GM18511 (cell line): ENCODE data around the gene CDON.
"Not testable (repeated sequence)": the region's sequence is repeated elsewhere in the genome, so short reads cannot be mapped to it uniquely, and the experiment has no call there.

Experiments used
- ATAC-seq: cut with Tn5 transposase; IDR thresholded peaks from one replicate; pipeline ENCODE4 v1.9.1; 2021; ENCODE audit warnings: mild to moderate bottlenecking, moderate library complexity; ENCODE audit not compliant: unreplicated experiment

The CDON gene

DNA sequence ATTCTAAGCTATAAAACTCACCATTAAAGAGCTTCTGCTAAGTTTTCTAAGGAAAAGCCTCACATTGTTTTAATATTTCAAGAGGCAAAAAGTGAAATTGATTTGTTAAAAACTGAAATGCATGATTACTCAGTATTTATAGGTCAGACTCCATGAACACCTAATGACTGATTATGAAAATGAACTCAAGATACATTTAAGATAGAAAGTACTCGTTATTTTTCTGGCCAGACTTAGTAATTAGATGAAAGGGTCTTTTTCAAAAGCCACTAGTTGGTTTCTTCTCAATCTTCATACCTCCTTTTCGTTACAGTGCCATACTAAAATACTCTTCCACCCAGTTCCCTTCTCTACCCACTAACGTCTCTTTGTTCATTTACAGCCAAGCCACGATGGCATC lies 60.5 kb downstream of the CDON start:
- ATAC-seq = no peak

DNA sequence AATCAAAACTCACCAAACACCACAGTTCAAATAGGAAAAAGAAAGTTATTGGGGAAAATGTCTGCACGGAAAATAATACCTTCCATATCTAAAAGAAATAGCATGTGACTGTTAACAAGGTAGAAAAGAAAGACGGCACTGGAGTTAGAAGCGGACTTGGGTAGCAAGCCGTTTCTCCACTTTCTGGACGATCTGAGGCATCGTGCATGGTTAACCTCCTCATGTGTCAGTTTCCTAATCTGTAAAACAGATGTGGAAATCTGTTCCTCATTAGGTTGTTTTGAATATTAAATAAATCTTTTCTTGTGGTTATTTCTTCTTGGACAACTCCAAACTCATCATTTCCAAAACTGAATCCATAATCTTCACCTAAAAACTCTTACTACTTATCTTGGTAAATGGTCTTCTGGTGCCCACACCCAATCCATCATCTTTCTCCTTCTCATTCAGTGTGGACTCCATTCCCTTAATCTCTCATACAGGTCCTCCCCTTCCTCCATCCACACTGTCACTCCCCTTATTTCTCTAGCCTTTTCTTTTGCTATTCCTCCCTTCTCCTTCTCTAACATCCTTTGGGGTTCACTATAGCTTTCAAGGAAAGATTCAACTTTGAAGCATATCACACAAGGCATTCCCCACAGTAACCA lies 63.3 kb downstream of the CDON start:
- no peak for ATAC-seq

DNA sequence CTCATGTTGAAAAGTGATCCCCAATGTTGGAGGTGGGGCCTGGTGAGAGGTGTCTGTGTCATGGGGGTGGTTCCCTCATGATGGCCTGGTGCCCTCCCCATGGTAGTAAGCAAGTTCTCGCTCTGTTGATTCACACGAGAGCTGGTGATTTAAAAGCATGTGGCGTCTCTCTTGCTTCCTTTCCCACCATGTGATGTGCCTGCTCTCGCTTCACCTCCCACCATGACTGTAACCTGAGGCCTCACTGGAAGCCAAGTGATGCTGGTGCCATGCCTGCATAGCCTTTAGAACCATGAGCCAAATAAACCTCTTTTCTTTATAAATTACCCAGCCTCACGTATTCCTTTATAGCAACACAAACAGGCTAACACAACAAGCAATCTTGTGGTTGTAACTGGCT lies 64.4 kb downstream of the CDON start:
- no peak for ATAC-seq

DNA sequence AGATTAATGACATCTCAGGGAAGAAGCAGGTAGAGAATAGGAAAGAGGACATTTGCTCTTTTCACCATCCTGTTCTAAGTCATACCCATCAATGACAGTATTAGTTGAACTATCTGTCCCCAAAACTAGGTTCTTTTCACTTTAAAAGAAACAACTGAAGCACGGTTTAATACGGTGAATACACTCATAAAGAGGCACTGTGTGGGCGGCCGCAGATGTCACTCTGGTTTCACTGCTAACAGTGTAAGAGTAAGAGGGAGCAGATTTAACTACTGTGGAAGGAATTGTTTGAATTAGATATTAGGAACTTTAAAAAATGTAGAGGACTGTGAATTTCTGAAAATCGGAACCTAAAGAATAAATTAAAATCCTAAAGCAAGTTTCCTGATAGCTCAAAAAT lies 67.4 kb downstream of the CDON start:
- peak; percentile 82 for ATAC-seq

DNA sequence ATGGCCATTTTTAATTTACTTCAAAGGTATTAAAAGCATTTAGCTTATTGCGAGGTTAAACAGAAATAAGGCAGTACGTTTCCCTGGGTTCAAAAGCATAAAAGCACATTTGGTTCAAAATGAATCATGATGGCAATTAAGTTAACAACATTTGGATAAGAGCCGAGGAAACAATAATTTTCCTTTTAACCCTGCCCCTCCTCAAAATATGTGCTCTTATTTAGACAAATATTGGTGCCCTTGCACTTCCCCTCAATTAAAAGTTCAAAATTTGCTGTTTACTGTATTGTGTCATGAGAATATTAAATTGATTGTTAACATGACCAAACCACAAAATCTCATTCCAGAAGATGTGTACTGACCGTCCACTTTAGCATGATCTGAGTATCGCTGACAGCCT lies 68.2 kb downstream of the CDON start:
- no peak for ATAC-seq

DNA sequence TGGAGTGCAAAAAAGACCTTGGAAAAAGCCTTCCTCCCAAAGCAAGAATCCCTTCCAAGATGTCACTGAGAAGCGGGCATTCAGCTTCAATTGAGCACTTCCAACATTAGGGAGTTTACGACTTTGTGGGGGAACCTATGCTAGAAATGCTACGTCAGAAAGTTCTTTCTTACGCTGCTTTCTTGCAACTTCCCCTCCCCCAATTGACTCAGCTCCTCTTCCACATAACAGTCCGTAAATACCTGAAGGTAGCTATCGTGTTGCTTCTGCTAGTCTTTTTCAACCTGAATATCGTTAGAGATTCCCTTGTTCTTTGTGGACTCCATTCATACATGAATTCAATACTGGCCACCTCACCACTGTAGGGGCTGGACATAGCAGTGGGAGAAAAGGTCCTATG lies 69.8 kb downstream of the CDON start:
- ATAC-seq = no peak

DNA sequence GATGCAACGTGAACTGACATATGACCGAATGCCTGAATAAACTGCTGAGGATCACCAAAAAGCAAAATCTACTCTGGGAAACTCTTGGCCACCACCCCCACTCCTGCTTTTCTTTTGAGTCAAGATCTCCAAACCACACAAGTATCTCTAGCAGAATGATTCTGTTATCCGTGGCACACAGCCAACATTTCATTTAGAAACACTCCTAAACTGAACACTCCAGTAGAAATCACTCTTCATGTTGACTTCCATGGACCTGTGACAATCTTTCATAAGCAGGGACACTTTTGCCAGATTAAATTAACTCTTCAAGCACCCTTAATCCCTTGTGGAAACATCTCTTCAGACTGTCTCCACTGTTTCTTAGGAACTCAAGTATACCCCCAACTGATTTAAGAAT lies 72.4 kb downstream of the CDON start:
- ATAC-seq = no peak

DNA sequence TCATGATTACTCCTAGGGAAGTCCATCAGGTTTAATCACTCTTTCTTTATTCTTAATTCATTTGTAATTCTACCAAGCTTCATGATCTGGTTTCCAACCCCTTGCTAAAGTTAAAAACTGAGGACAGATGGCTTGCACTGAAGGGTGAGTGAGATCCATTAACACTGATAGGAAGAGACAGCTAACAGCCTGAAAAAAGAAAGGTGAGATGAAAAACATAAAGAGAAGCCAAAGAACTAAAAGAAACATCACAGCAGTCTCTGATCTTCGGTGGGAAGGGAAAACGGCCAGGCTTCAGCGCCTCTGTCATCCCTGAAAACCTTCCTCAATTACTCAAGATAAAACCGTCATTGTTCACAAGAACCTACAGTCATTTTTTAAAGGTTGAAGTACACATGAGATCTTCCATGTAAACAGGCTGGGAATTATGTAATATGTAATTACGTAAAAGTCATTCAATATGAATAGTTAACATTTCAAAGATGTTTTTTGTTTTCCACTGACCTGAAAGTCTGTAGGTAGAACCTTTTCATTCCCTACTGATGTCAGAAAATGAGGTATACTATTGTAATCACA lies 75.5 kb downstream of the CDON start:
- no peak for ATAC-seq

DNA sequence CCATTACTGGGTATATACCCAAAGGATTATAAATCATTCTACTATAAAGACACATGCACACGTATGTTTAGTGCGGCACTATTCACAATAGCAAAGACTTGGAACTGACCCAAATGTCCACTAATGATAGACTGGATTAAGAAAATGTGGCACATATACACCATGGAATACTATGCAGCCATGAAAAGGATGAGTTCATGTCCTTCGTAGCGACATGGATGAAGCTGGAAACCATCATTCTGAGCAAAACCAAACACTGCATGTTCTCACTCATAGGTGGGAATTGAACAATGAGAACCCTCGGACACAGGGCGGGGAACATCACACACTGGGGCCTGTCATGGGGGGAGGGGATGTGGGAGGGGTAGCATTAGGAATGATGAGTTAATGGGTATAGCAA lies 76.7 kb downstream of the CDON start:
- ATAC-seq = not testable (repeated sequence)

DNA sequence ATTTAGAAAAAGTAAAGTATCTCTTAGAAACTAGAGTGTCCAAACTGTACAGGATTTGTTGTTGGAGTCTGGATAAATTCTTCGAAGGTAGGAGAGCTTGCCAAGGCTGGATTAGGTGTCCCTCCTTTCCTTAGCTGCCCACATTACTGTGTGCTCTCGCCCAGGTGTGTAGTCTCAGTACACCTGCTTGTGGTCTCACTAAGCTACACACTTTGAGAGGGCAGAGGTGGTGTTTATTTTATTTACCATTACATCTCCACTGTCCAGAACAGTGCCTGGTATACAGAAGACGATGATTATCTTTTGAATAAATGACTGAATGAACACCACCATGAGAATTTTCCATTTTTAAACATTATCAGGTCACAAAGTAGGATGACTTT lies 80.3 kb downstream of the CDON start:
- ATAC-seq = no peak

DNA sequence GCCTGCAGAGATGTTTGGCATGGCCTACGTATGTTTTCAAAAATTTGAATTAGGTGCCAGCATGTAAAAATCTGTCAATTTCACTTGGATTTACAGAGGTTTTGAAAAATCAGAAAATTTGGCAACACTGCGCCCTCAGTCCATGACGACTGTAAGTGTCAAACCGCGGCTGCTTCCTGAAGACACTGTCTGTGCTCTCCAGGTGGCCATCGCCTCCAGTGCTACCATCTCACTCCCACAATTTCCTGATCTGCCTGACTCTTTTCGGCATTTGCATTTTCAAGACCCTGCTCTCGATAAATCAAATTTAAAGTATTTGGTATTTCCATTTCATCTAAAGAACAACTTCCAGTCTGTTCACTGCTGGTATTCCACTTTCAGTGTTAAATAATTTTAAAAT lies 82.2 kb downstream of the CDON start:
- ATAC-seq = no peak

DNA sequence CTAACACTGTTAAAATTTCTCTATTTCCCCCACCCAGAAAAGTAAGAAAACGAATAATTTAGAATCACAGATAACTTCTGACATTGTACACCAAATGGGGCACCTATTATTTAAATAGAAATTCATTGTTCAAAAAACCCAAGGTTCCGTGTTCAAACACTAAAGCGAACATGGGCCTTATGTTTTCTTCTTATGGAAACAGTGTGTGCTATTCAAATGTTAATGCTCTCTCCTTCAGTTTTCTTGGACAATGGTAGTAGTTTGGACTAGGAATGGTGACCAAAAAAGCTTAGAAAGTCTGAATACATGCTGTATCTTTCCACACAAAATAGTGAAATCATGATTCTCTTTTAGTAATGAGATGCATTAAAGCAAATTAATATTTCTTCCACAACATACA lies 83.2 kb downstream of the CDON start:
- ATAC-seq = no peak

DNA sequence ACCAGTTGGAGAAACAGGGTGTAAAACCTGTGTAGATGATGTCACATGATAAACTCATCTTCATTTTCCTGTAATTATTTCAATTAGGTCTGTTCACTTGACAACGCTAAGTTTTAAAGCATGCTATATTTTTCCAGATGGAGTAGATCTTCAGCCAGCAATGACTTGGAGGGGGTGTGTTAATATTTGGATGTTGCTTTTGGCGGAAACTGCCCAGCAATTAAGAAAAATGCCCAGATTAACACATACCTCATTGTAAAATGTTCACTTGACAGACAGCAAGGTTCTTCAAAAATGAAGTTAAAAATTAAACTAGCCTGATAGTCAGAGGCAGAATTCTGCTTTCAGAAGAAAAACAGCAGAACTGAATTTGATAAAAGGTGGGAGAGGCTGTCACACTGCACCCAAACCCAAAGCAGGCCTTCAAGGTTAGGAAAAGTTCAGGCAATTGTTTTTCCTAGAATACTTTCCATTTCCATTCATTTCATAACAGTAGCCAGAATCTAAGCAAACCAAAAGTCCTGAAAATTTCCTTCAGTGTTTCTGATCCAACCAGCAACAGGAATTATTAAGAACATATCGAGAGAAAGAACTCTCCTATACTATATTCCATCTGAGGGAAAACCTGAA lies 83.8 kb downstream of the CDON start:
- no peak for ATAC-seq

DNA sequence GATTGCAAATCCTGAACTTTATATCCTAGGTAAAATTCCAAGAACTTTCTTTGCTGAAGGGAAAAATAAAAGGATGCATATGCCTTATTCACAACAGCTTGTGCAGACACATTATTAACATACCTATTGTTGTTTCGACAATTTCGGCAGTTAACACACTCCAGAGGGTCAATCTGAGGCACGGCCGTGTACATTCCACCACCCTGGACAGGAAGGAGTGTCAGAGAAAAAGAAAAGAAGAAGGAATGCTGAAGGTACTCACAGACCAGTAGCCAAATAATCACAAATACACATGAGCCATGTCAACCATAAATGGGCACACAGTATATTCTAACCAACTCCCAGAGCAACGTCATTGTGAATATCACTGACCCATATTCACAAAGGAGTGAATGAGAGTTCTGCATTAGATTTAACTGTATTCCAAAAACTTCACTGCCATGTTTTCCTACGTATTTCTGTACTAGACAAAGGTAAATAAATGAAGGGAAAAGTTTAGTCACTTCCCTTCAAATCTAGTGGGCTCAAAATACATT lies 84.4 kb downstream of the CDON start:
- no peak for ATAC-seq

DNA sequence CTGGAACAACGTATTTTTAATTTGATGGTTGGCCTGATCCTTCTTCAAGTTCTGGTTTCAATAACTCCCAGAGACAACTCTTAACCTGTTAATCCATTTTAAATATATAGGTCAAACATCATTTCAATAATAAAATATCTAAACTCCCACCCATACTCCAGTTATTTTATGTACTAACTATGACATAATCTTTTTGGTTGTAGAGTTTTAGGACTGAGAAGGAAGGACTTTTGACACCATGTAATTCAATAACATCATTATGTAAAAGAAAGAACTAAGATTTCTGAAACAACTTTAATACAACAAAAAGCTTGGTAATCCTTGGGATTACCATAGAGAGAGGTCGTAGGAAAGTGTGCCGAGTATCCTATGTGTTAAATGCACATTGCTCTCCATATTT lies 85.3 kb downstream of the CDON start:
- ATAC-seq = no peak

DNA sequence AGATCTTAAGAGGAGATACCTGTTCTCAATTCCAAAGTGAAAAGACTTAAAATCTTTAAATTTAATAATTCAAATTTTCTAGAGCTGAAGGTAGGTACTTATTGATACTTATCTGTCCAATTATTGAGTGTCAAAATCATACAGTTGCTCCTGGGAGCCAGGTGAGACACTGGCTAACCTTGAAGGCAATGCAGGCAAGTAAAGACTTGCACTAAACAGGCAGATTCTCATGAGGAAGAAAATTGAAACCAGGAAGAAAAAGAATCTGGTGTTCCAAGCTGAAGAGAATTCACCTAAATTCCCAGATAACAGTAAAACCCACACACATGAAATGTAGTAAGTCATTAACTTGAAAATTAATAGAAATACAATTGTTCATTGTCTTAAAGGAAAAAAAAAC lies 86.5 kb downstream of the CDON start:
- no peak for ATAC-seq

DNA sequence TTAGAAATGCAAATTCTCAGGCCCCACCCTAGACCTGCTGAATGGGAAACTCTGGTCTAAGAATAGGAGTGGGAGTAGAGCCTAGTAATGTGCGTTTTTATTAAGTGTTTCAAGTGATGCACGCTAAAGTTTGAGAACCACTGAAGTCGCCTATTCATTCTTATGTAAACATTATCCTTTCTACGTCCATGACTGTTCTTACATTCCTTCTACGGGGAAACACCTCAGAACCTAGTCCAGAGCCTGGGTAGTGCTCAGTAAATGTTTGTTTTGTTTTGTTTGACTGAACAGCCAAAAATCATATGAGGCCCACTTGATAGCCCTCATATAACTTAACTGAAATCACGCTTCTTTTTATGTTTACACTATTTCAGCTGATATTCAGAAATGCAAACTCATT lies 87.0 kb downstream of the CDON start:
- ATAC-seq = no peak

DNA sequence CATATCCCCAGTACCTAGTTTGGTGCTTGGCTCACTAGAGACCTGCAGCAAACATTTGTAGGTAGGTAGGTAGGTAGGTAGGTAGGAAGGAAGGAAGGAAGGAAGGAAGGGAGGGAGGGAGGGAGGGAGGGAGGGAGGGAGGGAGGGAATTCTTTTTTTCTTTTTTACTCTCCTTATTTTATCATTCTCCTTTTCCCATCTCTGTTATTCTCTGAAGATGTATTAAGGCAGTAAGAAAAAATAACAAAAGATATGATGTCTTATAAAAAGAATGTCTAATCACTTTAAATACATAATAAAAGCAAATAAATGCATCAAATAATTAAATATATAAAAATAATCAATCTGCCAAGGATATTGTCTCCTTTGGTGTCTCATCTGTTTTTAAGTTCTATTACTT lies 88.4 kb downstream of the CDON start:
- ATAC-seq = no peak

DNA sequence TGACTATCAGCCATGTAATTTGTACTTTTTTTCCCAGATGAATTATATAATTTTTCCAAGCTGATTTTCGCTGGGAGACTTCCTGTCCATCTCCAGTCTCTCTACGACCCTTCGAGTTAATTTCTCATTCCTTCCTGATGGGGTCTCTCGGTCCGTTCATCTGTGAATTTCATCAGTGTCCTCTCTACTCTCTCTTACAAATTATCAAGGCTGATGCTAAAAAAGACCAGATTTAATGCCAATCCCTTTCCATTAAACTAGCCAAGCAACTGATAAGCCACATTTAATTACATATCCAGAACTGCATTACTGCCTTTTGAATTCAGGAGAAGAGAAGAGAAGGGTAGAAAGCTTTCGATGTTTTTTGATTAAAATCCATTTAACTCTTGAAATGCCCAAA lies 91.0 kb downstream of the CDON start:
- no peak for ATAC-seq

DNA sequence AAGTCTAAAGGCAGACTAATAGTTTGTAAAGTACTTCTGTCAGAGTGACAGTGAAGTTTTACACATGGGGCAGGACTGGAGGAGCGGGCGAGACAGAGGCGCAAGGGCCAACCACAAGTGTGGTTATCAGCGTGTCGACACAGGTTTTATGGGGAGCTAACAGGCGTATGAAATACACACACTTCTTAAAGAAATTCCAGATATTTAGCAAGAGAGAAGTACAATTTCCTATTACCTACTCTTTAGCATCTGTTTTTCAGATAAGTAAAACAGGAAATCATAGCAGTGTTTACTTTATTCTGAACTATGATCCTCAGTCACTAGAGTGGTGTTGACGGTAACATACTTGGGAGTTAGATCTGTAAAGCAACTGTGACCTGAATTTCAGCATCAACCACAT lies 94.3 kb downstream of the CDON start:
- ATAC-seq = no peak

DNA sequence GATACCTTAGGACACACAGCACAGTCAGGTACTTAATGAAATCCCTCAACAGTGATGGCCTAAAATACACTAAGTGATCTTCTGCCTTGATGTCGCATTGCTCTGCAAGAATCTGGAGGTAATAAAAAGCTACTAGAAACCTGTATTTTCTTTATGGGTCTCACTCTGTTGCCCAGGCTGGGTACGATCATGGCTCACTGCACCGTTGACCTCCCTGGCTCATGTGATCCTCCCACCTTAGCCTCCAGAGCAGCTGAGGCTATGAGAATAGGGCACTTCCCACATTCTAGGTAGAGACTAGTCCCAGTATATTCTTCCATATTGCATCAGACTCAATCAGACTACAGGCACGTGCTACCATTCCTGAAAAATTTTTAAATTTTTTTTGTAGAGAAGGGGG lies 95.2 kb downstream of the CDON start:
- ATAC-seq = no peak

DNA sequence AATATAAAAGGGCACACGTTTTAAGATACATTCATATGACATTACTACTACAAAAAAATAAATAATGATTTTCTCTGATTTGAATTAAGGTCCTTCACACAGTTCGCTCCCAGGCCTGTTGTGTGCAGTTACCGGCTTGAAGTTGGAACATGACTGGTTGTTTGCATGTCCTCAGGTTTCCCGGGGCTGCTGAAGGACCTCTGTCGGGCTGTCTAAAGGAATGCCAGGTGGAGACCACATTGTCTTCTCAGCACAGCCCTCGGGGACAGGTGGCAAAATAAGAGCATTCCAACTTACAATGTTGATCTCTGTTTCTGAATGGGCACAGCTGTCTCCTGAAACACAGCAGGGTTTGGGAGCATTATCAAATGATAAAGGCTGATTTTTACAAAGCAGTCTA lies 101.9 kb downstream of the CDON start:
- ATAC-seq = no peak

DNA sequence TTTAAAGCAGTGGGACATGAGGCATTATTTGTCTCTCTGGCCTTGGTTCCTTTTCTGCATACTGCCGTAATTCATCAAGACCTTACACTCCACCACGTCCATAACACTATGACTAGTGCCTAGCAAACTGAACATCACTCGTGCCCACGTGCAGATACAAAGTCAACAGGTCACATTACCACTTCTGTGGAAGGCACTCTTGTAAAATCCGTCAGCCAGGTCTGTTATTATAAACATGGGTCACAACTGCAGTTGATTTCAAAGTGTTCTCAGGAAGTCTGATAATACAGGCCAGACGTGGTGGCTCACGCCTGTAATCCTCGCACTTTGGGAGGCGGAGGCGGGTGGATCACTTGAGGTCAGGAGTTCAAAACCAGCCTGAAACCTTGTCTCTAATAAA lies 102.7 kb downstream of the CDON start:
- ATAC-seq = no peak
